HEK293T (cell line): Measurements from ENCODE around the gene SLC18A3.

Source experiments
- FOXM1 ChIP-seq: fragments of 450-650 bp; IDR thresholded peaks from 2 replicates; pipeline ENCODE4 v1.6.1; 2017; ENCODE audit warnings: mild to moderate bottlenecking, borderline replicate concordance
- PKNOX1 ChIP-seq: fragments of 450-650 bp; IDR thresholded peaks from 2 replicates; pipeline ENCODE4 v1.6.1; 2016
- SUZ12 ChIP-seq: fragments of 450-650 bp; IDR thresholded peaks from 2 replicates; pipeline ENCODE4 v1.6.1; 2016; ENCODE audit warnings: mild to moderate bottlenecking
- TARDBP ChIP-seq: fragments of 450-650 bp; IDR thresholded peaks from 2 replicates; pipeline ENCODE4 v1.6.1; 2016

DNA sequence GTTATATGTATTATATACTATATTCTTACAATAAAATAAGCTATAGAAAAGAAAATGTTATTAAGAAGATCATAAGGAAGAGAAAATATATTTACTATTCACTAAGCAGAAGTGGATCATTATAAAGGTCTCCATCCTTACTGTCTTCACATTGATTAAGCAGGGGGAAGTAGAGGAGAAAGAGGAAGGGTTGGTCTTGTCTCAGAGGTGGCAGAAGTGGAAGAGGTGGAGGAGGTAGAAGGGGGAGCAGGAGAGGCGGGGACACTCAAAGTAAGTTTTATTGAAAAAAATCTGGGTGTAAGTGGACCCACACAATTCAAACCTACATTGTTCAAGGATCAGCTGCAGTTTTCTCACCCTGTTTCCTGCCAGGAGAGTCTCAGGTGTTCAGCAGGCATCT is 42.3 kb upstream of the SLC18A3 start:
- TF ChIP-seq SUZ12 (no peak), FOXM1 (no peak), PKNOX1 (no peak), TARDBP (no peak)
